ENCODE results near the gene OR9Q2. TPM values are rescaled to one million over a fixed set of nuclear protein-coding genes. Genes with fewer than 3 reads are reported as not detected.

OR9Q2 gene, protein sequence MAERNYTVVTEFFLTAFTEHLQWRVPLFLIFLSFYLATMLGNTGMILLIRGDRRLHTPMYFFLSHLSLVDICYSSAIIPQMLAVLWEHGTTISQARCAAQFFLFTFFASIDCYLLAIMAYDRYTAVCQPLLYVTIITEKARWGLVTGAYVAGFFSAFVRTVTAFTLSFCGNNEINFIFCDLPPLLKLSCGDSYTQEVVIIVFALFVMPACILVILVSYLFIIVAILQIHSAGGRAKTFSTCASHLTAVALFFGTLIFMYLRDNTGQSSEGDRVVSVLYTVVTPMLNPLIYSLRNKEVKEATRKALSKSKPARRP
- not detected for polyA plus RNA-seq (2013, experiment 1 of 2)
- polyA plus RNA-seq (2013, experiment 2 of 2), result not detected

- Histone ChIP-seq H3K79me1 (ENCODE audit: low read length) (no peaks in the 10 kb centered on the region), H3K4ac (ENCODE audit: low read depth, low read length) (no peak within 1 kb of the TSS), H3K23ac (ENCODE audit: low read length) (no peak within 1 kb of the TSS), H4K8ac (ENCODE audit: low read depth, low read length) (no peak within 1 kb of the TSS), H3K36me3 (ENCODE audit: control insufficient read depth, insufficient read depth, low read length) (no peaks in the 10 kb centered on the region), H2BK120ac (ENCODE audit: low read depth, low read length) (no peak within 1 kb of the TSS), H3K4me2 (ENCODE audit: low read length) (no peak within 1 kb of the TSS), H3K4me3 (ENCODE audit: low read length) (no peak within 1 kb of the TSS), H3K79me2 (ENCODE audit: control insufficient read depth, insufficient read depth, low read length) (no peaks in the 10 kb centered on the region), H2BK5ac (ENCODE audit: low read length) (no peak within 1 kb of the TSS), H3K56ac (ENCODE audit: low read length) (no peak within 1 kb of the TSS), H3K27me3 (ENCODE audit: insufficient read depth, low read length, poor library complexity) (no peaks in the 10 kb centered on the region), H2AK5ac (ENCODE audit: low read length) (no peak within 1 kb of the TSS), H4K5ac (ENCODE audit: low read length) (no peak within 1 kb of the TSS), H3K4me1 (ENCODE audit: control insufficient read depth, low read depth, low read length) (no peaks in the 10 kb centered on the region), H2BK15ac (replicated peaks; ENCODE audit: low read depth) (no peak within 1 kb of the TSS), H3K27ac (ENCODE audit: low read depth, low read length) (no peak within 1 kb of the TSS), H3K9ac (ENCODE audit: low read length) (no peak within 1 kb of the TSS), H3K18ac (ENCODE audit: low read length) (no peak within 1 kb of the TSS)
- WGBS (ENCODE audit: extremely low coverage, insufficient coverage, low lambda C conversion rate), result no CpG with 5 or more reads among the region's 2 CpGs
- DNase-seq, result no peak
Observed at GRCh38 chr11:58188770-58189169, at the start of gene OR9Q2. Gene OR9Q2 (plus strand): TSS chr11:58189070. CDS start chr11:58190491, 1,421 bp downstream.

DNA sequence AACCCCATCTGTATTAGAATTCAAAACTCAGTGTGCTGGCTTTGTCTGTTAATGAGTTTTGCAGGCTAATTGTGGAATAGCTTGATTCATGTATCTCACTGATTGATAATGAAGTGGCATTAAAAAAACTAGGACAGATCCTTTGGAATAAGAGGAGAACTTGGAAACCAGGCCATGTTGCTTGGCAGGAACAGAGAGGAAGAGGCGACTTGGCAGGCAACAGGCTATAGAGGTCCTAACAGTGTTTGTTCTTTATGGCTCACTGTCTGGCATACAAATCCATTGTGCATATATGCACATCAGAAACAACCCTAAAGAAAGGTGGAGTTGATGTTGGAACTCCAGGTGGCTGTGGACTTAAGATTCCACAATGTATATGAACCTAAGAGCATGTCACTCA is 46.1 kb upstream of the OR9Q2 start:
- Histone ChIP-seq H3K27me3 (ENCODE audit: insufficient read depth, low read length, poor library complexity) (no peaks in the 10 kb centered on the region), H3K79me1 (ENCODE audit: low read length) (no peaks in the 10 kb centered on the region), H2AK5ac (ENCODE audit: low read length) (no peak overlapping the region), H3K27ac (ENCODE audit: low read depth, low read length) (no peak overlapping the region), H3K9ac (ENCODE audit: low read length) (no peak overlapping the region), H3K79me2 (ENCODE audit: control insufficient read depth, insufficient read depth, low read length) (no peaks in the 10 kb centered on the region), H3K4me2 (ENCODE audit: low read length) (no peak overlapping the region), H2BK120ac (ENCODE audit: low read depth, low read length) (no peak overlapping the region), H4K8ac (ENCODE audit: low read depth, low read length) (no peak overlapping the region), H2BK15ac (replicated peaks; ENCODE audit: low read depth) (no peak overlapping the region), H2BK5ac (ENCODE audit: low read length) (no peak overlapping the region), H4K5ac (ENCODE audit: low read length) (no peak overlapping the region), H3K56ac (ENCODE audit: low read length) (no peak overlapping the region), H3K18ac (ENCODE audit: low read length) (no peak overlapping the region), H3K4me3 (ENCODE audit: low read length) (no peak overlapping the region), H3K36me3 (ENCODE audit: control insufficient read depth, insufficient read depth, low read length) (no peaks in the 10 kb centered on the region), H3K4ac (ENCODE audit: low read depth, low read length) (no peak overlapping the region), H3K23ac (ENCODE audit: low read length) (no peak overlapping the region), H3K4me1 (ENCODE audit: control insufficient read depth, low read depth, low read length) (no peaks in the 10 kb centered on the region)
- WGBS (ENCODE audit: extremely low coverage, insufficient coverage, low lambda C conversion rate), result no CpG with 5 or more reads among the region's 1 CpG
- no peak for DNase-seq

GRCh38 chr11:58152781-58153180 is 36.1 kb upstream of the OR9Q2 start:
- Histone ChIP-seq H3K4me2 (ENCODE audit: low read length) (no peak overlapping the region), H2BK120ac (ENCODE audit: low read depth, low read length) (no peak overlapping the region), H3K27me3 (ENCODE audit: insufficient read depth, low read length, poor library complexity) (no peaks in the 10 kb centered on the region), H3K56ac (ENCODE audit: low read length) (no peak overlapping the region), H3K4me3 (ENCODE audit: low read length) (no peak overlapping the region), H4K5ac (ENCODE audit: low read length) (no peak overlapping the region), H3K4me1 (ENCODE audit: control insufficient read depth, low read depth, low read length) (no peaks in the 10 kb centered on the region), H3K27ac (ENCODE audit: low read depth, low read length) (no peak overlapping the region), H2AK5ac (ENCODE audit: low read length) (no peak overlapping the region), H2BK5ac (ENCODE audit: low read length) (no peak overlapping the region), H4K8ac (ENCODE audit: low read depth, low read length) (no peak overlapping the region), H3K36me3 (ENCODE audit: control insufficient read depth, insufficient read depth, low read length) (no peaks in the 10 kb centered on the region), H3K79me1 (ENCODE audit: low read length) (no peaks in the 10 kb centered on the region), H3K18ac (ENCODE audit: low read length) (no peak overlapping the region), H2BK15ac (replicated peaks; ENCODE audit: low read depth) (no peak overlapping the region), H3K4ac (ENCODE audit: low read depth, low read length) (no peak overlapping the region), H3K9ac (ENCODE audit: low read length) (no peak overlapping the region), H3K23ac (ENCODE audit: low read length) (no peak overlapping the region), H3K79me2 (ENCODE audit: control insufficient read depth, insufficient read depth, low read length) (no peaks in the 10 kb centered on the region)
- DNase-seq, result no peak
- no CpG with 5 or more reads among the region's 3 CpGs for WGBS (ENCODE audit: extremely low coverage, insufficient coverage, low lambda C conversion rate)

DNA sequence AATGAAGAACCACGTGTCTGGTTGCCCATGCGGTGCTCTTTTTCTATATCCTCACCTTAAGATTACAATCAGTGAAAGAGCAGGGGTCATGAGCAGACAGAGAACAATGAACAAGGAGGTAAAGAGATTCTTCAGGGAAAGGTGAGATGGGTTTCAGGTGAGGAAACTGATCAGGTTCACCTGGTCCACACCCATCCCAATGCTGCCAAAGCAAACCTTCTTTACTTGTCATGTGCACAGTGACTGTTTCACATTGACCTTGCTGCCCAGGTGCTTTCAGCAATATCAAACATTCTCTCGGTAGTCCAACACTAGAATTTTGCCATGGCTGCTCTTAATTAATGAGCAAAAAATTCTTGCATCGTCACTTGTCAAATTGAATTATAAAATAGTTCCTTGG is 24.5 kb upstream of the OR9Q2 start:
- H3K4me2 ChIP-seq (ENCODE audit: low read length), result no peak overlapping the region
- no peak overlapping the region for H3K9ac ChIP-seq (ENCODE audit: low read length)
- H3K4ac ChIP-seq (ENCODE audit: low read depth, low read length), result no peak overlapping the region
- H3K27ac ChIP-seq (ENCODE audit: low read depth, low read length), result no peak overlapping the region
- H3K23ac ChIP-seq (ENCODE audit: low read length), result no peak overlapping the region
- no peaks in the 10 kb centered on the region for H3K79me2 ChIP-seq (ENCODE audit: control insufficient read depth, insufficient read depth, low read length)
- no peaks in the 10 kb centered on the region for H3K79me1 ChIP-seq (ENCODE audit: low read length)
- H2BK5ac ChIP-seq (ENCODE audit: low read length), result no peak overlapping the region
- no peak overlapping the region for H3K56ac ChIP-seq (ENCODE audit: low read length)
- no peak for DNase-seq
- no peak overlapping the region for H2AK5ac ChIP-seq (ENCODE audit: low read length)
- H3K4me1 ChIP-seq (ENCODE audit: control insufficient read depth, low read depth, low read length), result no peaks in the 10 kb centered on the region
- no peaks in the 10 kb centered on the region for H3K27me3 ChIP-seq (ENCODE audit: insufficient read depth, low read length, poor library complexity)
- no peak overlapping the region for H2BK120ac ChIP-seq (ENCODE audit: low read depth, low read length)
- no peak overlapping the region for H4K8ac ChIP-seq (ENCODE audit: low read depth, low read length)
- no peak overlapping the region for H3K18ac ChIP-seq (ENCODE audit: low read length)
- no CpG with 5 or more reads among the region's 4 CpGs for WGBS (ENCODE audit: extremely low coverage, insufficient coverage, low lambda C conversion rate)
- no peaks in the 10 kb centered on the region for H3K36me3 ChIP-seq (ENCODE audit: control insufficient read depth, insufficient read depth, low read length)
- no peak overlapping the region for H4K5ac ChIP-seq (ENCODE audit: low read length)
- H3K4me3 ChIP-seq (ENCODE audit: low read length), result no peak overlapping the region
- no peak overlapping the region for H2BK15ac ChIP-seq (replicated peaks; ENCODE audit: low read depth)

DNA sequence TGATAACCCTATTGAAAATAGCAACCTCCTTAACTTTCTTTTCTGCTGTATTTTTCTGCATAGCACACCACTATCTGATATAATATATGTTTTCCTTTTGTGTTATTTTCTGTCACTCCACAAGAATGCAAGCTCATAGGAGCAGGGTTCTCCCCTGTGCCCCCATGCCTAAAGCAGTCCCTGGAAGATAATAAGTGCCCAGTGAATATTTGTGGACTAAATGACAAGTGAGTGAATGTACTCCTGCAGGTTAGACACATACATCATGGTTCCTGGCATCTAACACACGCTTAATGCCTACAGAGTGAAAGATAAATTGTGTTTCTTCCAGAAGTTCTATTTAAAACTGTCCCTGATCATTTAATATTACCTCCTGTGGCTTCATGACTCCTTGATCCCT is 23.9 kb upstream of the OR9Q2 start:
- Histone ChIP-seq H2AK5ac (ENCODE audit: low read length) (no peak overlapping the region), H4K8ac (ENCODE audit: low read depth, low read length) (no peak overlapping the region), H2BK120ac (ENCODE audit: low read depth, low read length) (no peak overlapping the region), H4K5ac (ENCODE audit: low read length) (no peak overlapping the region), H3K4me2 (ENCODE audit: low read length) (no peak overlapping the region), H3K9ac (ENCODE audit: low read length) (no peak overlapping the region), H3K36me3 (ENCODE audit: control insufficient read depth, insufficient read depth, low read length) (no peaks in the 10 kb centered on the region), H2BK5ac (ENCODE audit: low read length) (no peak overlapping the region), H3K79me1 (ENCODE audit: low read length) (no peaks in the 10 kb centered on the region), H2BK15ac (replicated peaks; ENCODE audit: low read depth) (no peak overlapping the region), H3K27ac (ENCODE audit: low read depth, low read length) (no peak overlapping the region), H3K56ac (ENCODE audit: low read length) (no peak overlapping the region), H3K4me3 (ENCODE audit: low read length) (no peak overlapping the region), H3K4me1 (ENCODE audit: control insufficient read depth, low read depth, low read length) (no peaks in the 10 kb centered on the region), H3K23ac (ENCODE audit: low read length) (no peak overlapping the region), H3K27me3 (ENCODE audit: insufficient read depth, low read length, poor library complexity) (no peaks in the 10 kb centered on the region), H3K18ac (ENCODE audit: low read length) (no peak overlapping the region), H3K4ac (ENCODE audit: low read depth, low read length) (no peak overlapping the region), H3K79me2 (ENCODE audit: control insufficient read depth, insufficient read depth, low read length) (no peaks in the 10 kb centered on the region)
- no CpG with 5 or more reads among the region's 1 CpG for WGBS (ENCODE audit: extremely low coverage, insufficient coverage, low lambda C conversion rate)
- no peak for DNase-seq

Measured in mesendoderm (in vitro differentiated cells).